Thoracic aorta (tissue), 2 donors: ENCODE results near the gene SULT1C2. TPM values are rescaled to one million over a fixed set of nuclear protein-coding genes. Genes with fewer than 3 reads are reported as not detected.

Source experiments
- ATAC-seq: fragments of 150-250 bp; one replicate; pipeline ENCODE4 v1.8.0; 2017; ENCODE audit warnings: low read depth; ENCODE audit not compliant: insufficient number of reproducible peaks, low FRiP score
- DNase-seq: peaks from one replicate; pipeline ENCODE4 v3.0.0-alpha.2; 2020; ENCODE audit warnings: low spot score
- H3K27ac ChIP-seq, 2 donors: fragments of 200-600 bp; sonication (generic); 1 replicate in 1 of 2; 2 replicates in 1 of 2; pipeline ENCODE4 v1.5.1; 2016; ENCODE audit warnings: mild to moderate bottlenecking in 2 of 2, moderate library complexity in 2 of 2
- H3K27me3 ChIP-seq: fragments of 200-600 bp; sonication (generic); replicated peaks from 2 replicates; pipeline ENCODE4 v1.6.0; 2016; ENCODE audit warnings: mild to moderate bottlenecking; ENCODE audit not compliant: insufficient read depth
- H3K36me3 ChIP-seq: fragments of 200-600 bp; sonication (generic); one replicate; pipeline ENCODE4 v1.5.1; 2016
- H3K4me1 ChIP-seq, 2 donors: fragments of 200-600 bp; sonication (generic); 1 replicate in 1 of 2; 2 replicates in 1 of 2; pipeline versions ENCODE4 v1.5.1 to v1.6.0; 2016; ENCODE audit warnings: low read depth in 2 of 2, mild to moderate bottlenecking in 1 of 2; ENCODE audit not compliant: control insufficient read depth in 1 of 2
- H3K4me3 ChIP-seq: fragments of 200-600 bp; sonication (generic); 2 replicates; pipeline ENCODE4 v1.5.1; 2016; ENCODE audit warnings: mild to moderate bottlenecking
- H3K9me3 ChIP-seq: fragments of 200-600 bp; sonication (generic); 2 replicates; pipeline ENCODE4 v1.5.1; 2016
- total RNA-seq, 2 donors: library from RNA; depleted of rRNA; stranded (reverse); fragments of >200 nt; gene quantifications; one replicate each; pipeline versions ENCODE4 v1.1.0 to v1.2.3, GENCODE V29; 2016
- TF ChIP-seq, protein P1 (sequence below): fragments of 200-600 bp; sonication (generic); IDR thresholded peaks from one replicate; pipeline ENCODE4 v1.5.1; 2019; ENCODE audit warnings: antibody characterized with exemption

The SULT1C2 gene
- total RNA-seq, 2 donors from 2014 or later, result 16.6 TPM; not detected in 1

DNA sequence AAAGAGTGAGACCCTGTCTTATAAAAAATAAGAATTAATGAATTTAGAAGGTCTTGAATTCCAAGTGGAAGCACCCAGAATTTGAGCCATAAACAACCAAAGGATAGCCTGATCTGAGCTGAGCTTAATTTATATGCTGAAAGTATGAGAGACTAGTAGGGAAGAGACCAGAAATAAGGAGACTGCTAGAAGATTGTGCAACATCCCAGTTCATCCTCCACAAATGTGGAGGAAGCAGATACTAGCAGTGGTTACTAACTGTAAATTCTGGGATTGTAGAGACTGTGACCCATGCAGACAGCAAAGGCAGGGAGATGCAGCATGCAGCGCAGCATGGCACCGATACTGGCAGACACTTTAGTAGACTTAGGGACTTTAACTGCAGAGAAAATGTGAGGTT, 1.5 kb upstream of the SULT1C2 start:
- H3K4me1 ChIP-seq, result no peaks in the 10 kb centered on the region
- TF ChIP-seq, protein P1, sequence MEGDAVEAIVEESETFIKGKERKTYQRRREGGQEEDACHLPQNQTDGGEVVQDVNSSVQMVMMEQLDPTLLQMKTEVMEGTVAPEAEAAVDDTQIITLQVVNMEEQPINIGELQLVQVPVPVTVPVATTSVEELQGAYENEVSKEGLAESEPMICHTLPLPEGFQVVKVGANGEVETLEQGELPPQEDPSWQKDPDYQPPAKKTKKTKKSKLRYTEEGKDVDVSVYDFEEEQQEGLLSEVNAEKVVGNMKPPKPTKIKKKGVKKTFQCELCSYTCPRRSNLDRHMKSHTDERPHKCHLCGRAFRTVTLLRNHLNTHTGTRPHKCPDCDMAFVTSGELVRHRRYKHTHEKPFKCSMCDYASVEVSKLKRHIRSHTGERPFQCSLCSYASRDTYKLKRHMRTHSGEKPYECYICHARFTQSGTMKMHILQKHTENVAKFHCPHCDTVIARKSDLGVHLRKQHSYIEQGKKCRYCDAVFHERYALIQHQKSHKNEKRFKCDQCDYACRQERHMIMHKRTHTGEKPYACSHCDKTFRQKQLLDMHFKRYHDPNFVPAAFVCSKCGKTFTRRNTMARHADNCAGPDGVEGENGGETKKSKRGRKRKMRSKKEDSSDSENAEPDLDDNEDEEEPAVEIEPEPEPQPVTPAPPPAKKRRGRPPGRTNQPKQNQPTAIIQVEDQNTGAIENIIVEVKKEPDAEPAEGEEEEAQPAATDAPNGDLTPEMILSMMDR, result no peak
- no peak overlapping the region for H3K4me3 ChIP-seq
- ATAC-seq, result no peak
- no peaks in the 10 kb centered on the region for H3K36me3 ChIP-seq
- no peaks in the 10 kb centered on the region for H3K27me3 ChIP-seq
- no peak overlapping the region for H3K27ac ChIP-seq
- no peak for DNase-seq
- no peaks in the 10 kb centered on the region for H3K9me3 ChIP-seq

DNA sequence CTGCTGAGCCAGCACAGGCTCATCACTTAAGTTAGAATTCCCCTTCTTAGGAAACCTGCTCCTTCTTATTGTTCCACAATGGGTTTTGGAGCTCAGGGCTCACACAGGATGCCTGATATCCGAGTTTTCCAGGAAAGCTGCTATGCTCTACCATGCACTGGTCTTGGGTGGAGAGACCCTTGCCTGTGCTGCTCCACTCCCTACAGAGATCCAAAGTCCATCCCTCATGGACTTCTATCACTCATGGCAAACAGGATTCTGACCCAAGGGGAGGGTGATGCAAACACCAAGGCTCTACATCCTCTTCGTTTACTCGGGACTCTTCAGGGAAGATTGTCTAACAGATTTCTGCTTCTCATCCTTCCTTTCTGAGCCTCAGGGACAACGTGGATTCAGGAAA, 5.2 kb downstream of the SULT1C2 start:
- H3K27me3 ChIP-seq, result no peaks in the 10 kb centered on the region
- no peak overlapping the region for H3K4me3 ChIP-seq
- TF ChIP-seq, protein P1, result no peak
- H3K9me3 ChIP-seq, result no peaks in the 10 kb centered on the region
- H3K36me3 ChIP-seq, result no peaks in the 10 kb centered on the region
- no peaks in the 10 kb centered on the region for H3K4me1 ChIP-seq
- ATAC-seq (no peak), DNase-seq (no peak)
- H3K27ac ChIP-seq, result no peak overlapping the region

DNA sequence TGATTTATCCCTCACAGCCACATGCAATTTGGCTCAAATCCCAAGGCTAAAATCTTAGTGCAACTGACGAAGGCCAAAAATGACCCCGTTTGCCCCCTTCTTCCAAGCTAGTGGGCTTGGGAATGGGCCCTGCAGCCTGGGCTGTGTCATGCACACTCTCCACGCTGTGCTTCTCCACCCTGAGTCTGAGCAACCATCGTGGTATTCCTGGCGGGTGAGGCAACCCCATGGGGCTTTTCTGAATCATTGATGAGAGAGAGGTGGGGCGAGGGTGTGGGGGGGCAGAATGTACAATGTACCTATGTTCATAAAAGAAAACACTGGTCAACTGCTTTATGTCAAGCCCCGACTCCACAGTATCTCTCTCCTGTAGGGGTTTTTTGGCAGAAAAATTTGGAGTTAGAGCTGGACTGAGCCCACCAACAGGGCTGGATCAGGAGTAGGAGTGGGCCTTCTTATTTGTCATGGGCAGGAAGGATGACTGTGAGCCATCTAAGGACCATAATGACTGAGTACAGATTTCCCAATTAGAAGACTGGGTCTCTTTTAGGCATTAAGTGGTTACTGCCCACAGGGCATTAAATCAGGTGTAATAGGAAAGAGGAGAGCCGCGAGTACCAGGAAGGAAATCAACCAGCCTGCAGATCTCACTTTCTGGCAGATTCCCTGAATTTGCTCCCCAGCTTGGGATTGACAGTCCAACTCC, 8.9 kb downstream of the SULT1C2 start:
- Histone ChIP-seq H3K27ac (no peak overlapping the region), H3K4me3 (no peak overlapping the region), H3K9me3 (no peaks in the 10 kb centered on the region), H3K27me3 (no peaks in the 10 kb centered on the region), H3K36me3 (no peaks in the 10 kb centered on the region), H3K4me1 (no peaks in the 10 kb centered on the region)
- DNase-seq, result no peak
- TF ChIP-seq, protein P1, result no peak
- ATAC-seq, result no peak

DNA sequence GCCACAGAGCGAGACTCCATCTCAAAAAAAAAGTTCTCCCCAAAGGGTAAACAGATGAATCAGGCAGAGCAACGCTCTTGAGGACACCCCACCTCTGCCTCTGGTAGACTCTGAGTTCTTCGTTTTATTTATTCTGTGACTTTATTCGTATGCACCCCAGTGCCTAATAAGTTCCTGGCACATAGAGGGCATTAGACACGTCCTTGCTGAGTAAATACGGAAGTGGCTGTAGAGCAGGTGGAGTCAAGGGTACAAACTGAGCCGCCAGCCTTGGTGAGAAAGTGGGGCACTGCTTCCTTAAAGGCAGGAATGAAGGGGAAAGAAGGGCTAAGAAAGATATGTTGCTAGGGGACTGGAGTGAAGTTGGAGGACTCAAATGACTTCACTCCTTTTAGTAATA, 12.9 kb downstream of the SULT1C2 start:
- DNase-seq, result no peak
- Histone ChIP-seq H3K27ac (no peak overlapping the region), H3K9me3 (no peaks in the 10 kb centered on the region), H3K27me3 (no peaks in the 10 kb centered on the region), H3K4me1 (no peaks in the 10 kb centered on the region), H3K4me3 (no peak overlapping the region), H3K36me3 (no peaks in the 10 kb centered on the region)
- ATAC-seq, result no peak
- TF ChIP-seq, protein P1, result no peak

DNA sequence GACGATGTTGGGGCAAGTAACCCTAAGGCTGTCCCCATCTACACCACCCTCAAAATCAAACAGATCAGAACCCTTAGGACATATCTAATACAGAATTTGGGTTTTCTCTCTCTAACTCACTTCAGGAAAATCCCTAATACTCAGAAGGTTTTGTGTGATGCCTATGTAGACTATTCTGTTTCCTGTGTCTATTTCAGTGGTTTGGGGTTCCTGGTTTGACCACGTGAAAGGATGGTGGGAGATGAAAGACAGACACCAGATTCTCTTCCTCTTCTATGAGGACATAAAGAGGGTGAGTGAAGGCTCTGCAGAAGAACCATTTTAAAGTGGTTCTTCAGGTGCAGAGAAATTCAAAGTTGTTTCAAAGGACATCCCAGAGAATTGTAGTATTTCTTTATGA, 16.3 kb downstream of the SULT1C2 start:
- TF ChIP-seq, protein P1, result no peak
- no peaks in the 10 kb centered on the region for H3K9me3 ChIP-seq

More for the DNA sequence above, 16.3 kb downstream of the SULT1C2 start:
- H3K36me3 ChIP-seq, result no peaks in the 10 kb centered on the region
- DNase-seq, result no peak
- no peak overlapping the region for H3K4me3 ChIP-seq
- H3K27me3 ChIP-seq, result no peaks in the 10 kb centered on the region
- H3K4me1 ChIP-seq, result no peaks in the 10 kb centered on the region
- H3K27ac ChIP-seq, result no peak overlapping the region
- ATAC-seq, result no peak
